Immature natural killer cell (primary cell): ENCODE measurements around the gene KCNK5. TPM values are rescaled to one million over a fixed set of nuclear protein-coding genes. Genes with fewer than 3 reads are reported as not detected.

Source experiments
- DNase-seq, 3 donors: peaks; one replicate each; pipeline ENCODE4 v3.0.0; 2022; ENCODE audit warnings: mixed read lengths in 1 of 3
- H3K27ac Mint-ChIP-seq, 6 donors: one replicate each; pipeline ENCODE4 v1.8.0; 2020; ENCODE audit warnings: mixed read lengths in 6 of 6, mild to moderate bottlenecking in 5 of 6, inconsistent platforms in 4 of 6, moderate library complexity in 3 of 6
- H3K27me3 Mint-ChIP-seq, 3 donors: one replicate each; pipeline ENCODE4 v1.8.0; 2020 to 2021; ENCODE audit warnings: low read depth in 3 of 3, mild to moderate bottlenecking in 3 of 3, mixed read lengths in 3 of 3, moderate library complexity in 3 of 3, inconsistent platforms in 1 of 3
- H3K36me3 Mint-ChIP-seq, 3 donors: one replicate each; pipeline ENCODE4 v1.8.0; 2020; ENCODE audit warnings: mixed read lengths in 3 of 3, inconsistent platforms in 2 of 3, mild to moderate bottlenecking in 2 of 3
- H3K4me1 Mint-ChIP-seq, 2 donors: one replicate each; pipeline ENCODE4 v1.8.0; 2020; ENCODE audit warnings: inconsistent platforms in 2 of 2, mild to moderate bottlenecking in 2 of 2, mixed read lengths in 2 of 2, moderate library complexity in 1 of 2
- H3K4me3 Mint-ChIP-seq, 5 donors: one replicate each; pipeline ENCODE4 v1.8.0; 2020; ENCODE audit warnings: mild to moderate bottlenecking in 5 of 5, mixed read lengths in 5 of 5, inconsistent platforms in 3 of 5, moderate library complexity in 3 of 5
- H3K9me3 Mint-ChIP-seq, 6 donors: one replicate each; pipeline ENCODE4 v1.8.0; 2020; ENCODE audit warnings: mild to moderate bottlenecking in 6 of 6, mixed read lengths in 6 of 6, inconsistent platforms in 4 of 6, moderate library complexity in 3 of 6
- polyA plus RNA-seq, 3 donors: library from polyadenylated mRNA; unstranded; fragments of 300-500 nt; fragmentation: Illumina TruSeq; gene quantifications; one replicate each; pipeline ENCODE4 v1.2.3, GENCODE V29; 2021

KCNK5 gene
- polyA plus RNA-seq, 3 donors from 2014 or later = 0.08 TPM; not detected in 2

DNA sequence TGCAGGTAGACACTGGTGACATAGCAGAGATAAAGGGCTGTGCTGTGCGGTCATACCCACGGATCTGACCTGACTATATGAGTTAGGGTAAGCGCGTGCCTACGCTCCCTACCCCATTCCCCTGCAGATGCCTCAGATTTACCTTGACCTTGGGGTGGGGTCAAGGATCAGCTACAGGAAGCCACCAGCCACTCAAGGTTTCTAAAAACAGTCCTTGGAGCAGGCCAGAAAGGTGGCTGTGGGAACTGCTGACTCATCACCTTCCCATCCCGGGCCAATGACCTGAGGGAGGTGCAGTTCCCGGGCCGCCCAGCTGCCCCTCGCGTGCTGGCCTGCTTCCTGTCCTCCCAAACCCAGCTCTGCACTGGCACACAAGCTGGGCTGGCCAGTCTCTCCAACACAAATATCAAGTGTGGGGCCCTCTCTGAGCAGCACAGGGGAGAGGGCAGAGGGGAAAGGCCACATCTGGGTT, 23.0 kb downstream of the KCNK5 start:
- no peak overlapping the region for H3K27ac Mint-ChIP-seq
- H3K4me3 Mint-ChIP-seq = no peak overlapping the region
- H3K9me3 Mint-ChIP-seq = no peaks in the 10 kb centered on the region
- no peaks in the 10 kb centered on the region for H3K36me3 Mint-ChIP-seq
- no peaks in the 10 kb centered on the region for H3K4me1 Mint-ChIP-seq
- no peak for DNase-seq
- H3K27me3 Mint-ChIP-seq = peaks cover 0 to 2% (median 2%) of the 10 kb centered on the region in 3 donors

- no peak for DNase-seq
- Mint-ChIP-seq H3K4me3 (no peak overlapping the region), H3K4me1 (no peaks in the 10 kb centered on the region), H3K36me3 (no peaks in the 10 kb centered on the region), H3K27ac (no peak overlapping the region), H3K9me3 (no peaks in the 10 kb centered on the region), H3K27me3 (peaks cover 0 to 2% (median 2%) of the 10 kb centered on the region in 3 donors)
These were observed 24.5 kb downstream of the KCNK5 start for GRCh38 chr6:39204646-39205244.

DNA sequence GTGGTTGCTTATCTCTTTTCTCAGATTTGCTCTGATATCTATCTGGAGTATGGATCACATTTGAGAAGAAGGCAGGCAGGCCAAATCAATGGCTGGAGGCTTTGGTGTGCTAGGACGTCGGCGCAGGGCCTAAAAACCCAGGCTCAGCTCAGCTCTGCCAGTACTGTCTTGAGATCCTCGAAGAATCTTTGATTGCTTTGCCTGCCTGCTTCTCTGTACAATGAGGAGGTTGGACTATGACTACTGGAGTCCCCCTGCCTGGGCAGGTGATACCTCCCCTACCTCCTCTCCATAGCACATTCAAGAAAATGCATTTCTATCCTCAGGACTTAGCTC, 25.1 kb downstream of the KCNK5 start:
- H3K36me3 Mint-ChIP-seq = no peaks in the 10 kb centered on the region
- H3K27ac Mint-ChIP-seq = no peak overlapping the region
- no peak for DNase-seq
- peaks cover 0 to 2% (median 2%) of the 10 kb centered on the region in 3 donors for H3K27me3 Mint-ChIP-seq
- H3K9me3 Mint-ChIP-seq = no peaks in the 10 kb centered on the region
- H3K4me3 Mint-ChIP-seq = no peak overlapping the region
- no peaks in the 10 kb centered on the region for H3K4me1 Mint-ChIP-seq

DNA sequence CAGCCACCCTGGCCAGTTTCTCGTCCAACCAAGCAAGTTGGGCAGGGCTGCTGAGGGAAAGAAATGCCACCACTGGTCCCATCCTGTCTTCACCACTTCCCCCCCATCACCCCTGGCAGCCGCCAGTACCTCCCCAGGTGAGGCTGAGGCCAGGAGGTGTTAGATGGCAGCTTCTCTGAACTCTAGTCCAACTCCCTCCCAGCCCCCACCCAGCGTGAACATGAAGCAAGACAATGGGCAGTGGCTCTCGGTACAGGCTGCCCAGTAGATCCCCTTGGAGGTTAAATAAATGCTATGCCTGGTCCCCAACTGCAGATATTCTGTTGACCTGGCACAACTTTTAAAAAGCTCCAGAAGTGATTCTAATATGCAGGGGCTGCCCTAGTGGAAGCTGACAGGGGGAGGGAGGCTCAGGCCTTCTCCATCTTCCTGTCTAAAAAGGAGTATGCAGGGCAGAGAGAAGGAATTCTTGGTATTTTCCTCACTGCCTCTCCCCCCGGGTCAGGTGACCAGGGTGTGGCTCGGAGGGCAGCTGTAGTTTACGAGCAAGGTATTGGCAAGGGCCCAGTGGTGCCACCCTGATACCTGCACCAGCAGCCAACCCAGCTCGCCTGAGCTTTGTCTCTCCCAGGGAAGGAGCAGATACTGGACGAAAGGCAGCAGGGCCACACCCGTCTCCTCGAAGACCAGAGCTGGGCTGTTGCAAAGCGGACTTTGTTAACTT, 25.7 kb downstream of the KCNK5 start:
- Mint-ChIP-seq H3K27ac (no peak overlapping the region), H3K9me3 (no peaks in the 10 kb centered on the region), H3K4me3 (no peak overlapping the region)

DNA sequence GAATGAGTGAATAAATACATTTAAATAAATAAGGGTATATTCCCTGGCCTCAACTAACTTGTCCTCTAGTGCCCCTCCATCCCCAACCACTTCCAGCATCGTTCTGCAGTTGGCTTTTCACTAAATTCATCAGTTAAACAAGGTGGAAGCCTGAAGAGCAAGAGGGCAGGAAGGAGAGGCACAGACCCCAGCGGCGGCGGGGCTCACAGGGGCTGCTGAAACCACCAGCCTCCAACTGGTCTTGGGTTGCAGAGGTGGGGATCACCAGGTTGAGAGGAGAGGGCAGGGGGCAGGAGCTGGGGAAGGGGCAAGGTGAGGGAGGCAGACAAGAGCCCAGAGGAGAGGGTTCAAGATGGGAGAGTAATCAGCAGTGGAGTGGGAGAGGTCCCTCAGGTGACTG, 27.1 kb downstream of the KCNK5 start:
- Mint-ChIP-seq H3K27ac (no peak overlapping the region), H3K9me3 (no peaks in the 10 kb centered on the region), H3K4me1 (no peaks in the 10 kb centered on the region), H3K4me3 (no peak overlapping the region), H3K36me3 (no peaks in the 10 kb centered on the region), H3K27me3 (peaks cover 0 to 2% (median 2%) of the 10 kb centered on the region in 3 donors)
- DNase-seq = no peak

More for the DNA sequence above, 25.7 kb downstream of the KCNK5 start:
- DNase-seq = no peak
- peaks cover 0 to 2% (median 2%) of the 10 kb centered on the region in 3 donors for H3K27me3 Mint-ChIP-seq
- H3K4me1 Mint-ChIP-seq = no peaks in the 10 kb centered on the region
- H3K36me3 Mint-ChIP-seq = no peaks in the 10 kb centered on the region

- no peak overlapping the region for H3K27ac Mint-ChIP-seq
- no peak overlapping the region for H3K4me3 Mint-ChIP-seq
- H3K4me1 Mint-ChIP-seq = no peaks in the 10 kb centered on the region
- H3K9me3 Mint-ChIP-seq = no peaks in the 10 kb centered on the region
- H3K27me3 Mint-ChIP-seq = peaks cover 0 to 2% (median 0%) of the 10 kb centered on the region in 3 donors
- no peak for DNase-seq
- no peaks in the 10 kb centered on the region for H3K36me3 Mint-ChIP-seq
These were observed 28.7 kb downstream of the KCNK5 start for GRCh38 chr6:39200498-39201020.

DNA sequence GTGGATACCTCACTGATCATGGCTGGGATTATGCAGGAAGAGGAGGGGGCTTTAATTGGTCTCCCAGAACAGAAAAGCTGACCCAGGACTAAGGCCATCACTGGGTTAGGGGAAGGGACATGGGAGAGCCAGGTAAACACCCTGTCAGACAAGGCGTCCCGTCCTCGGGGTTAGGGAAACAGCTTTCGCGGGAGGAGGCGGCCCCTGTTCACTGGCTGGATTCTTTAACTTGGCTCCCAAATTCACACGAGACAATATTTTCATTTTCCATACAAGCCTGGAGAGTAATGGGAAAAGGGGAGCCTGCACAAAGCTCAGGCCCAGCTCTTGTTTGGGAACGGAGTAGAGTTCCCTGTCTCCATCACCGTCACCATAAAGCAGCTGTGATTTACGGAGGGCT, 29.3 kb downstream of the KCNK5 start:
- Mint-ChIP-seq H3K27ac (no peak overlapping the region), H3K4me3 (no peak overlapping the region), H3K27me3 (peaks cover 0 to 2% (median 0%) of the 10 kb centered on the region in 3 donors), H3K36me3 (no peaks in the 10 kb centered on the region), H3K9me3 (no peaks in the 10 kb centered on the region), H3K4me1 (no peaks in the 10 kb centered on the region)
- no peak for DNase-seq

- H3K4me3 Mint-ChIP-seq = no peak overlapping the region
- H3K9me3 Mint-ChIP-seq = no peaks in the 10 kb centered on the region
- no peaks in the 10 kb centered on the region for H3K36me3 Mint-ChIP-seq
- H3K27me3 Mint-ChIP-seq = peaks cover 0 to 2% (median 0%) of the 10 kb centered on the region in 3 donors
- DNase-seq = no peak
- H3K27ac Mint-ChIP-seq = no peak overlapping the region
- H3K4me1 Mint-ChIP-seq = no peaks in the 10 kb centered on the region
These were observed 29.9 kb downstream of the KCNK5 start for GRCh38 chr6:39199231-39199940.

GRCh38 chr6:39198528-39198927, 30.7 kb downstream of the KCNK5 start:
- Mint-ChIP-seq H3K9me3 (no peaks in the 10 kb centered on the region), H3K4me1 (no peaks in the 10 kb centered on the region), H3K27ac (no peak overlapping the region), H3K36me3 (no peaks in the 10 kb centered on the region), H3K27me3 (peaks cover 0 to 2% (median 2%) of the 10 kb centered on the region in 3 donors), H3K4me3 (no peak overlapping the region)
- no peak for DNase-seq

GRCh38 chr6:39197922-39198500, 31.3 kb downstream of the KCNK5 start:
- H3K4me3 Mint-ChIP-seq = no peak overlapping the region

DNA sequence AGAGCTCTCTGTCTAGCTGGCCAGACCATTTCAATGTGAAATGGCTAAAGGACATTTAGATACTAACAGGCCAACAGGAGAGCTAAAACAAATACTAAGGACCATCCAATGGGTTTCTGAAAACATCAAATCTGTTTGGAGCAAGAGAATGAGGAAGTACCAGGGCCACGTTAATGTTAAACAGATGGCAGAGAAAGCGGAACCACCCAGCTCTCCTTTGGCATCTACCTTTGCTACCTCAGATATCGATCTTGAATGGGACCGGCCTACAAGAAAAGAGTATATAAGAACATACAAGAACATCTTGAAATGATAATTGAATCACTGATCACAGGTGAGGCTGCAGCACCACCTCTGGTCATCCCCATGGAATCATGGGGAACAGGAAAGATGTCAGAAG, 31.8 kb downstream of the KCNK5 start:
- Mint-ChIP-seq H3K4me3 (no peak overlapping the region), H3K27ac (no peak overlapping the region), H3K27me3 (peaks cover 0 to 2% (median 2%) of the 10 kb centered on the region in 3 donors), H3K9me3 (no peaks in the 10 kb centered on the region), H3K36me3 (no peaks in the 10 kb centered on the region), H3K4me1 (no peaks in the 10 kb centered on the region)
- DNase-seq = no peak

More at GRCh38 chr6:39197922-39198500, 31.3 kb downstream of the KCNK5 start:
- DNase-seq = no peak
- H3K27ac Mint-ChIP-seq = no peak overlapping the region
- H3K9me3 Mint-ChIP-seq = no peaks in the 10 kb centered on the region
- no peaks in the 10 kb centered on the region for H3K4me1 Mint-ChIP-seq
- no peaks in the 10 kb centered on the region for H3K36me3 Mint-ChIP-seq
- H3K27me3 Mint-ChIP-seq = peaks cover 0 to 2% (median 2%) of the 10 kb centered on the region in 3 donors

DNA sequence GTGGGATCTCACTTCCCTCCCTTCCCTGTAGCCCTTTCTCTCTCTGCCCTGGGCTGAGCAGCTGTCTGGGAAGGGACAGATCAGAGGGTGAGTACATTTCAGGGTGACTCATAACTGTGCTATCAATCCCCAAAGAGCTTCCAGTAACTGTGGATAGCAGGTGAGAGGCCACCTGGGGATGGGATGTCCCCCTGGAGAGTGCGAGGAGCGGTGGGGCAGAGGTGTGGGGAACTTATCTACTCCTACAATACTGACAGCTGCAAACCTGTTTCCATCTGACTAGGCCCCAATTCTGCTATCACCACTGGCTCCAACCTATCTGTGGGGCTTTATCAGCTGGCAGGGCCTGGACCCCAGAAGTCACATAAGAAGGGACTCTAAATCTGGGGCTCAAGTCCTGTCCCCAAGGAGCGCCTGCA, 32.6 kb downstream of the KCNK5 start:
- no peaks in the 10 kb centered on the region for H3K9me3 Mint-ChIP-seq
- H3K36me3 Mint-ChIP-seq = no peaks in the 10 kb centered on the region
- no peak for DNase-seq

DNA sequence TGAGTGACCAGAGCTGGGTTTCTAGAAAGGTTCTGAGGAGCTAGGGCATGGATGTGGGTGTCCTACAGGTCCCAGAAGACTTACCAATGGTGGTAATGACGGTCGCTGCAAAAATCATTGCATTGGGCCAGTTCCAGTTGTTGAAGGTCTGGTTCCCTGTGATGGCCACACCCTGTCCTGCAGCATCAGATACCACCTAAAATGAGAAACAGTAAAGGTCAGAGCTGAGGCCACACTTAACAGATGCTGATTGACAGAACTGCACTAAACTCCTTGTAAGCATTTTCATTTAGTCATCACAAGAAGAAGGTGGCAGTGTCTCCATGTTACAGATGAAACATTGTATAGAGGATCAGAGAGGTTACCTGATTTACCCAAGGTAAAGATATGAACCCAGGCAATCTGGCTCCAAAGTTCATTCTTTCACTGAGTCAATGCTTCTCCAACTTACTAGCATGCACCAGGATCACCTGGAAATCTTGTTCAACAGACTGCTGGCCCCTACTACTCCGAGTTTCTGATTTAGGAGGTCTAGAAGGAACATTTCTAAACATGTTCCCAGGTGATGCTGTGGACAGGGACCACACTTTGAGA, 33.4 kb downstream of the KCNK5 start:
- Mint-ChIP-seq H3K27me3 (peaks cover 0 to 2% (median 2%) of the 10 kb centered on the region in 3 donors), H3K27ac (no peak overlapping the region), H3K4me3 (no peak overlapping the region), H3K36me3 (no peaks in the 10 kb centered on the region), H3K9me3 (no peaks in the 10 kb centered on the region), H3K4me1 (no peaks in the 10 kb centered on the region)
- DNase-seq = no peak

More for the DNA sequence above, 32.6 kb downstream of the KCNK5 start:
- H3K27ac Mint-ChIP-seq = no peak overlapping the region
- H3K4me3 Mint-ChIP-seq = no peak overlapping the region
- peaks cover 0 to 2% (median 2%) of the 10 kb centered on the region in 3 donors for H3K27me3 Mint-ChIP-seq
- H3K4me1 Mint-ChIP-seq = no peaks in the 10 kb centered on the region
